GM19025 (cell line): ENCODE measurements around the gene ZMIZ2.

Source experiments
- ATAC-seq: cut with Tn5 transposase; IDR thresholded peaks from one replicate; pipeline ENCODE4 v1.9.1; 2021; ENCODE audit warnings: mild to moderate bottlenecking, low read depth, moderate library complexity; ENCODE audit not compliant: unreplicated experiment

Gene ZMIZ2

GRCh38 chr7:44754802-44755697 lies 6.4 kb downstream of the ZMIZ2 start:
- ATAC-seq: no peak

- ATAC-seq: no peak
These were observed 7.3 kb downstream of the ZMIZ2 start for GRCh38 chr7:44755698-44756627.

- no peak for ATAC-seq
These were observed 8.3 kb downstream of the ZMIZ2 start for GRCh38 chr7:44756904-44757303.

GRCh38 chr7:44757311-44757710 lies 8.7 kb downstream of the ZMIZ2 start:
- no peak for ATAC-seq

- ATAC-seq: no peak
These were observed 9.1 kb downstream of the ZMIZ2 start for GRCh38 chr7:44757739-44758138.

GRCh38 chr7:44759246-44759645 lies 10.6 kb downstream of the ZMIZ2 start:
- no peak for ATAC-seq

GRCh38 chr7:44760034-44760580 lies 11.5 kb downstream of the ZMIZ2 start:
- no peak for ATAC-seq

GRCh38 chr7:44761207-44762161 lies 12.8 kb downstream of the ZMIZ2 start:
- no peak for ATAC-seq

GRCh38 chr7:44762300-44762699 lies 13.7 kb downstream of the ZMIZ2 start:
- ATAC-seq: no peak

GRCh38 chr7:44762726-44763522 lies 14.3 kb downstream of the ZMIZ2 start:
- ATAC-seq: no peak

- no peak for ATAC-seq
These were observed 15.4 kb downstream of the ZMIZ2 start for GRCh38 chr7:44764081-44764480.

GRCh38 chr7:44764665-44765578 lies 16.3 kb downstream of the ZMIZ2 start:
- ATAC-seq: no peak

GRCh38 chr7:44765579-44766415 lies 17.1 kb downstream of the ZMIZ2 start:
- no peak for ATAC-seq

GRCh38 chr7:44766416-44766801 lies 17.8 kb downstream of the ZMIZ2 start:
- no peak for ATAC-seq

GRCh38 chr7:44767134-44767911 lies 18.7 kb downstream of the ZMIZ2 start:
- ATAC-seq: no peak

- peak; percentile 38 for ATAC-seq
These were observed 19.4 kb downstream of the ZMIZ2 start for GRCh38 chr7:44767912-44768627.
